Fibroblast of the conjunctiva (primary cell): ENCODE measurements around the gene VWA8.
"Not testable (repeated sequence)": the region's sequence is repeated elsewhere in the genome, so short reads cannot be mapped to it uniquely, and the experiment has no call there.

Experiments
- DNase-seq: peaks from one replicate; pipeline ENCODE4 v3.0.0-alpha.2; 2010; ENCODE audit warnings: low read depth

Gene VWA8

GRCh38 chr13:41966671-41967070 is 5.8 kb upstream of the VWA8 start:
- DNase-seq, result no peak

DNA sequence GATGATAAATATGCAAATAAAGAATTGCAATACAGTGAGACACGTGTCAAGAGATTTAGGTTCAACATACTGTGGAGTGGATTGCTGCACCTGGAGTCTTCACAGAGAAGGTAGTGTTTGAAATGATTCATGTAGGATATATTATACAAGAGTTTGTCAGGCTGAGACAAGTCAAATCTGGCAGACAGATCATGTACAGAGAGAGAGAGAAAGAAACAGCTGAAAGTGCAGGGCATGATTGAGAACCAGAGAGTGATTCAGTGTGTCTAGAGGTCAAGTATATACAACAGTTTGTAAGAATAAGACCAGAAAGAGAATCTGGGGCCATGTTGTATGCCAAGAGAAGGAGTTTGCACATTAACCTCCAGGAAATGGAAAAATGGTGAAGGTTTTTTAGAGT is 2.1 kb upstream of the VWA8 start:
- DNase-seq, result no peak

- DNase-seq, result no peak
Measured at GRCh38 chr13:41961466-41961760, 504 bp upstream of the VWA8 start.

- no peak for DNase-seq
Measured at GRCh38 chr13:41960211-41960636, 685 bp downstream of the VWA8 start.

GRCh38 chr13:41956272-41956671 is 4.6 kb downstream of the VWA8 start:
- no peak for DNase-seq

GRCh38 chr13:41955605-41956004 is 5.3 kb downstream of the VWA8 start:
- DNase-seq, result no peak

GRCh38 chr13:41954226-41954625 is 6.7 kb downstream of the VWA8 start:
- DNase-seq, result no peak

DNA sequence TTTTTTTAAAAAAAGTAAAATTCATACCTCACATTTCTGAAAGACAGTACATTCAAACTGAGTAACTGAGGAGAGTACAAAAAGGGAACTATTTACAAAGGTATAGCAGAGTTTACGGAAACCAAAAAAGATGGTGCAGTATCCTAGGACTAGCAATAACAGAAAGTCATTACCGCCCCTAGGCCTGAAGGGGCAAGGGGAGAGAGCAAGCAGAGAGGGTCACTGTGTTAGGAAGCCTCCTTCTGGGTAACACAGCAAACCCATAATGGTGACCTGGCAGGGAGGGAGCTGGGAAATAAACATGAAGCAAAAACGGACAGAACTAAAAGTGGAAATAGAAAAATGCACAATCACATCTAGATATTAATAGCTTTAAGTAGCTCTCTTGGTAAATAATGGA is 8.2 kb downstream of the VWA8 start:
- DNase-seq, result no peak

DNA sequence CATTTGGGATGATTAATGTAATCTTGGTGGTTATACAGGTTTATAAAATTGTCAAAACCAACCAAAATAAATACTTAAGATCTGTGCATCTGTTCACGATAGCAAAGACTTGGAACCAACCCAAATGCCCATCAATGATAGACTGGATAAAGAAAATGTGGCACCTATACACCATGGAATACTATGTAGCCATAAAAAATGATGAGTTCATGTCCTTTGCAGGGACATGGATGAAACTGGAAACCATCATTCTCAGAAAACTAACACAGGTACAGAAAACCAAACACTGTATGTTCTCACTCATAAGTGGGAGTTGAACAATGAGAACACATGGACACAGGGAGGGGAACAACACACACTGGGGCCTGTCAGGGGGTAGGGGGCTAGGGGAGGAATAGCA is 11.8 kb downstream of the VWA8 start:
- DNase-seq, result not testable (repeated sequence)

GRCh38 chr13:41945926-41946325 is 15.0 kb downstream of the VWA8 start:
- no peak for DNase-seq

DNA sequence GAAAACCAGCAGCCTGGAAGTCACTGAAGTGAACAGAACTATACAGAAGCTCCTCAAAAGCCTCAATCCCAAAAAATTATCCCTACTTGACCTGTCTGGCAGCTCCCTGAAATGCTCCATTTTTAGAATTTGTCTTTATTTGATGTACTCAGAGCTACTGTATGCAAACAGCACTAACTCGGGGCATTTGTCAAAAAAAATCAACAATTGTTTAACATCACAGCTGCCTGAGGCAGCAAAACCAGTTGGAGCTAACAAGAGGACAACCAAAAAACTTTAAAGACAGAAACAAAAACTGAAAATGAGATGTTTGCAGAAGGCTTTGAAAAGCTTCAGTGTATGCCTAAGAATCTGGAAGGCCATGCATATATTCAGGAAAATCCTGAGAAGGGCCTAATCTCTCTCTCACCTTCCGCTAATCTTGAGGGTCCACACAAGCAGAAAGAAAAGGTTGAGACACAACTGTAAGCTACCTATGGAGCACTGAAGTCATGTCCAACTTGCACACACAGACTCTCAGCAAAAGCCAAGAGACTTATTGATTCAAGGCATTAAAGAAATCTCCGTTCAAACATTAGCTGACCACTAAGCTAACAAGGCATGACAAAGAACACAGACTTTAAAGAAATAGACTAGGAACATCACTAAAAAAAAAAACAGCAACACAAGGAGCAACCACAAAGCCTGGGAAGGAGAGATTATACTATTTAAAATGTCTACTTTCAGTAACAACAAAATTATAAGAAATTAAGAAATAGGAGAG is 16.1 kb downstream of the VWA8 start:
- no peak for DNase-seq

DNA sequence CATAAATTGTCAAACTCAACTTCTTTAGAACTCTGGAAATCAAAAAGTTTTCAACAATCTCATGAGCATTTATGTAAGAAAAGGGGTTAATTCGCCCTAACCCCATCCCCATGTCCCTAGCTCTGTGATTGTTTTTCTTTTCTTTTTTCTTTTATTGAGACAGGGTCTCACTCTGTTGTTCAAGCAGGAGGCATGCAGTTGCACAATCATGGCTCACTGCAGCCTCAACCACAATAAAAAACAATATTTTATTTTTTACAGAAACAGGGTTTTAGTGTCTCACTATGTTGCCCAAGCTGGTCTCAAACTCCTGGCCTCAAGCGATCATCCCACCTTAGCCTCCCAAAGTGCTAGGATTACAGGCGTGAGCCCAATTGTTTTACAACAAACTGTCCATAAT is 16.7 kb downstream of the VWA8 start:
- DNase-seq, result no peak

DNA sequence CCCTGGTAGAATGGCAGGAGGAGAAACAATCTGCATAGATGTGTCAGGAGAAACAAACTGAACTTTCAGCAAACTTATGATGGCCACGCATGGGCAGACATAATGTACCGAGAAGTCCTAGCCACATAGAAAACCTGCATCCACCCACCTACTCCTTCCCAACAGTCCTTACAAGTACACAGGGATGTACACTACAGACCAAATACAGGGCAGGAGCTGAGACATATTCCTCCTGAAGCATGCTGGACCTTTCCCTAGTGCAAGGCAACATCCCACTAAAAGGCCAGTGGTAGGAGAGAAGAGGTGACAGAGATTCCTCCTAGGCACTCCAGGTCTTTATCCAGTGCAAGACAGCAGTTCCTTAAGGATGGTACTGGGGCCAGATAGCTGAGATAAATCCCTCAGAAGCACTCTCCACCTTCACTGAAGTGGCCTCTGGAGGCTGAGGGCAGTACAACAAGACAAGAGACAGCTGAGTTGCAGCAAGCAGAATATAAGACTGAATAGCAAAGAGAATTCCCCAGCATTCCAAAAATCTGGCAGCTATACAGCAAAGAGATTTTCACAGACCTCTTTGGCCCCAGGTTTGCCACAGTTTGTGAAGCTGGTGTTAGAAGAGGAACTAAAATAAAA is 18.3 kb downstream of the VWA8 start:
- DNase-seq, result peak; percentile 51

GRCh38 chr13:41941174-41941573 is 19.7 kb downstream of the VWA8 start:
- DNase-seq, result no peak

DNA sequence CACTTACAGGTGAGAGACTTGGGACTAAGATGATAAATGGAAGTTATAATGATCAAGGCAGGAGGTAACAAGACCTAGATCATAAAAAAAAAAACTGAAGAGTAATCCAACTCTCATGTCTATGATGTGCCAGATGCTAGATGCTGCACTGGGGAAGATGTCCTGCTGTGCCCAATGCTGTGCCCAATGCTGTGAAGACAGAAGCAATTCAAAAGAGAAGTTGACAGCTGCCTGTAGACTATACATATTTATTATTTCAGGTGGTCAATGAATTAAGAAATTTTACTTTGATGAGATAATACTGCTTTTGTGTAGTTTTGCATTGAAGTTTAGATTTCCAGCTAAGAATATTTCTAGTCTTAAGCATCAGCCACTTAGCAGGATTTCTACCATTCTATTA is 21.5 kb downstream of the VWA8 start:
- no peak for DNase-seq

DNA sequence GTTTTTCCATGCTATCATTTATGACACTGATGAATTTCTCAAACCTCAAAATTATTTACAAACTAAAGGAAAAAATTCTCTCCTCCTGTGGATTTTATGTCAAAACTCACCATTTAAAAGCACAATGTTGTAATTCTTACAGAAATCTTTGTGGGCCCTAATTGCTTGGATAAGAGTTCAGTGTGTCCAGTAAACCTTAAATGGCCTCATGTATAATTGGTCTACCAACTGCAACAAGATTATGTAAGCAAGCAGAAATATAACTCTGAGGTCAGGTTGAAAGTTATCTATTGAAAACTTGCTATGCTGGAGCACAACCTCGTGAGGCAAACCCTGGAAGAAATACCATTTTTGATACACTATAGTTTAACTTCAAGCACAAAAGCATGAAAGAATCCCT is 22.0 kb downstream of the VWA8 start:
- no peak for DNase-seq

DNA sequence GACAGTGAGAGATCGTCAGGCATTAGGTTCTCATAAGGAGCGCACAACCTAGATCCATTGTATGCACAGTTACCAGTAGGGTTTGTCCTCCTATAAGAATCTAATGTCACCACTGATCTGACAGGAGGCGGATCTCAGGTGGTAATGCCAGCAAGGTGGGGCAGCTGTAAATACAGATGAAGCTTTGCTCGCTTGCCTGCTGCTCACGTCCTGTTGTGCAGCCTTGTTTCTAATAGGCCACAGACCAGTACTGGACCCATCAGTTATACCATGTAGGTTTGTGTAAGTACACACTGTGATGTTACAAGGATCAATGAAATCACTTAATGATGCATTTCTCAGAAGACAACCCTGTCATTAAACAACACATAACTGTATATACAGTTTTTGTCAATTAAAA is 23.5 kb downstream of the VWA8 start:
- no peak for DNase-seq

DNA sequence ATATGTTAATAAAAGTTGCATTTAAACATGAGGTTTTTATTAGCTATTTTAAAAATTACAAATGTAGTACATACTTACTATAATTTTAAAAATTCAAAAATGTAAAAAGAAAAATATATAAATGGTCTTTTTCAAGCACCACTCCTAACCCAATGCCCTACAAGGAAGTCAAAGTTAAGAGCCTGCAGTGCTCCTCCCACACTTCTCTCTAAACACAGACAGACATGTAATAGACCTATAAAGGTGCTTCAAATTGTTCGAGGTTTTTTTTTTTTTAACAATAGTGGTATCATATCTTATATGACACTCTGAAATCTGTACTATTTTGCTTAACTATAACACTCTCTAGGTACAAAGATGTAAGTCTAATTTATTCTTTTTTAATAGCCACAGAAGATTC is 25.4 kb downstream of the VWA8 start:
- DNase-seq, result no peak

DNA sequence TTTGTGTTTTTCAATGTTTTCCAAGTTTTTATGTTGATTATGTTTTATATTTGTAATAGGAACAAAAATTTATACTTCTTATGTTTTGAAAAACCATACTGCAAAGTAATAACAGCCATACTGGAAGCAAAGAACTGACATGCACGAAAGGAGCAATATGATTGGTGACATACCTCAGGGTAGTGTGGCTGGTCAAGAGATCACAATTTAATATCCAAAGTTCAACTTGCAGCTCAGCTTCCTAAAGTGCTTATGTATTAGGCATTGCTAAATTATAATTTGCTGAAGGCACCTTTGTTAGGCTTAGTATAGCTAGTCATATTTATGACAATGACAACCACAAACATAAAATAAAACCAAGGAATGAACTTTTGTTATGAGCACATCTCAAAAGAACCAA is 25.9 kb downstream of the VWA8 start:
- no peak for DNase-seq

DNA sequence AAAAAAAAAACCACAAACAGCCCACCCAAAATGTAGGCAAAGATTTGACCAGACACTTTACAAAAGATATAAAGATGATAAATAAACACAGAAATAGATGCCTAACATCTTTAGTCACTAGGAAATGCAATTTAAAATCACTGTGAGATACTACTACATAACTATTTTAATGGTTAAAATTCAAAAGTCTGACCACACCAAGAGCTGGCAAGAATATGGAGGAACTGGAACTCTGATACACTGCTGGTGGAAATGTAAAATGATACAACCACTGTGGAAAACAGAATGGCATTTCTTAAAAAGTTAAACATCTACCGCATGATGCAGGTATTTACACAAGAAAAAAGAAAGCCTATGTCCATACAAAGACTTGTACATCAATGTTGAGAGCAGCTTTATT is 26.8 kb downstream of the VWA8 start:
- no peak for DNase-seq

DNA sequence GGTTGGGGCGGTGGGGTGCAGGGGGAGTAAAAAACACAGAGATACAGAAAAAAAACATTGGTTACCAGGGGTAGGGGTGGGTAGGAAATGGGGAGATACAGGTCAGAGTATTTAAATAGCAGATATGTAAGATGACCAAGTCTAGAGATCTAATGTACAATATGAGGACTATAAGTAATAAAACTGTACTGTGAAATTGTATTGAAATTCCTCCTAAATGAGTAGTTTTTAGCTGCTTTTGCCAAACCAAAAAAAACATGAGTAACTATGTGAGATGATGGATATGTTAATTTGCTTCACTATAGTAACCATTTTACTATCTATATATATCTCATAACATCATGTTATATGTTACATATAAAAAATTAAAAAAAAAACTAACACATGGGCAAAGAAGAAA is 29.6 kb downstream of the VWA8 start:
- DNase-seq, result no peak

DNA sequence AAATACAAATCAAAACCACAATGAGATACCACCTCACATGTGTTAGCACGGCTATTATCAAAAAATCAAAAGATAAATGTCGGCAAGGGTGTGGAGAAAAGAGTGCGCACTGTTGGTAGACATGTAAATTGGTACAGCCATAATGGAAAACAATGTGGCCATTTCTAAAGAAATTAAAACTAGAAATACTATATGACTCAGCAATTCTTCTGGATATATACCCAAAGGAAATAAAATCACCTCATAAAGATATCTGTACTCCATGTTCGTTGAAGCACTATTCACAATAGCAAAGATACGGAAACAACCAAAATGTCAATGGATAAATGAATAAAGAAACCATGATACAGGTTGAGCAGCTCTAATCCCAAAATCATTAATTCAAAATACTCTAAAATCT is 30.8 kb downstream of the VWA8 start:
- no peak for DNase-seq

DNA sequence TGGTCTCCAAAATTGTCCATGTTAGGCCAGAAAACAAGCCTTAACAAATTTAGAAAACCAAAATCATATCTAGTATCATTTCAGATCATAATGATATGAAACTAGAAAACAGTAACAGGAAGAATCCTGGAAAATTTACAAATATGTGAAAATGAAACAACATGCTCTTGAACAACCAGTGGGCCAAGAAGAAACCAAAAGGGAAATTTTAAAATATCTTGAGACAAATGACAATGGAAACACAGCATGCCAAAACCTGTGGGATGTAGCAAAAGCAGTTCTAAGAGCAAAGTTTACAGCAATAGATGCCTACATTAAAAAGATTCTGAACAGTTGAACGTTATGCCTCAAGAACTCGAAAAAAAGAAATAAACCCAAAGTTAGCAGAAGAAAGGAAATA is 32.6 kb downstream of the VWA8 start:
- DNase-seq, result no peak

DNA sequence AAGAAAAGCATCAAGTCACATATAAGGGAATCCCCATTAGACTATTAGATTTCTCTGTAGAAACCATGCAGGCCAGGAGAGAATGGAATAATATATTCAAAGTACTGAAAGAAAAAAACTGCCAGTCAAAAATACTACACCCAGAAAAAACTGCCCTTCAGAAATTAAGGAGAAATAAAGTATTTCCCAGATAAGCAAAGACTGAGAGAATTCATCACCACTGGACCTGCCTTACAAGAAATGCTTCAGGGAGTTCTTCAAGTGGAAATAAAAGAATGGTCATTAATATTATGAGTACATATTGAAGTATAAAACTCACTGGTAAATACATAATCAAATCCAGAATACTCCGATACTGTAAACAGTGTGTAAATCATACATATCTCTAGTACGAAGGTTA is 35.9 kb downstream of the VWA8 start:
- no peak for DNase-seq
